OCI-LY1 (cell line): ENCODE measurements around the gene BCORL1.

Experiments
- H2AFZ ChIP-seq: fragments of 200-600 bp; sonication (generic), shearing (Covaris generic); 2 replicates; pipeline ENCODE4 v1.6.0; 2014; ENCODE audit warnings: antibody characterized with exemption, mild to moderate bottlenecking, low read length
- H3F3A ChIP-seq: fragments of 200-600 bp; sonication (generic), shearing (Covaris generic); 2 replicates; pipeline ENCODE4 v1.6.0; 2014; ENCODE audit warnings: mild to moderate bottlenecking, antibody characterized with exemption, low read length, moderate library complexity; ENCODE audit not compliant: insufficient read depth
- H3K27ac ChIP-seq: fragments of 200-600 bp; sonication (generic); 2 replicates; pipeline ENCODE4 v1.5.1; 2014; ENCODE audit warnings: low read length, mixed run types, mild to moderate bottlenecking, low read depth; ENCODE audit not compliant: poor library complexity, severe bottlenecking
- H3K27me3 ChIP-seq: fragments of 200-600 bp; sonication (generic); 2 replicates; pipeline ENCODE4 v1.6.0; 2014; ENCODE audit warnings: antibody characterized with exemption, mild to moderate bottlenecking, low read length, moderate library complexity; ENCODE audit not compliant: insufficient read depth
- H3K36me3 ChIP-seq: fragments of 200-600 bp; sonication (generic); 2 replicates; pipeline ENCODE4 v1.6.1; 2014; ENCODE audit warnings: mild to moderate bottlenecking, antibody characterized with exemption, low read length, moderate library complexity, mixed read lengths; ENCODE audit not compliant: insufficient read depth
- H3K4me1 ChIP-seq: fragments of 200-600 bp; sonication (generic); 2 replicates; pipeline ENCODE4 v1.5.1; 2014; ENCODE audit warnings: mild to moderate bottlenecking, low read length, moderate library complexity; ENCODE audit not compliant: insufficient read depth, severe bottlenecking
- H3K4me2 ChIP-seq: fragments of 200-600 bp; sonication (generic), shearing (Covaris generic); 2 replicates; pipeline ENCODE4 v1.6.1; 2014; ENCODE audit warnings: low read length
- H3K4me3 ChIP-seq: fragments of 200-600 bp; sonication (generic); 2 replicates; pipeline ENCODE4 v1.5.1; 2014; ENCODE audit warnings: low read length, low read depth, mild to moderate bottlenecking, mixed read lengths; ENCODE audit not compliant: poor library complexity, severe bottlenecking
- H3K79me2 ChIP-seq: fragments of 200-600 bp; shearing (Covaris generic); 2 replicates; pipeline ENCODE4 v1.6.1; 2016; ENCODE audit warnings: mixed run types, low read length, mixed read lengths; ENCODE audit not compliant: insufficient read depth
- H3K9ac ChIP-seq: fragments of 200-600 bp; sonication (generic), shearing (Covaris generic); 2 replicates; pipeline ENCODE4 v1.6.1; 2014; ENCODE audit warnings: mild to moderate bottlenecking, low read length, mixed read lengths
- H3K9me2 ChIP-seq: fragments of 200-600 bp; sonication (generic), shearing (Covaris generic); 2 replicates; pipeline ENCODE4 v1.6.1; 2014; ENCODE audit warnings: low read depth, mild to moderate bottlenecking, low read length, mixed read lengths
- H3K9me3 ChIP-seq: fragments of 200-600 bp; shearing (Covaris generic); 2 replicates; pipeline ENCODE4 v1.6.1; 2014; ENCODE audit warnings: low read length, mixed read lengths
- H4K20me1 ChIP-seq: fragments of 200-600 bp; sonication (generic), shearing (Covaris generic); 2 replicates; pipeline ENCODE4 v1.6.0; 2016; ENCODE audit warnings: mild to moderate bottlenecking, low read length; ENCODE audit not compliant: insufficient read depth
- EZH2 ChIP-seq: fragments of 200-600 bp; sonication (generic), shearing (Covaris generic); IDR thresholded peaks from 2 replicates; pipeline ENCODE4 v1.8.0; 2017; ENCODE audit warnings: borderline replicate concordance, mixed run types, mild to moderate bottlenecking, antibody characterized with exemption, low read length, moderate library complexity, mixed read lengths
- TF ChIP-seq, protein P1 (sequence below): fragments of 200-600 bp; sonication (generic), shearing (Covaris generic); IDR thresholded peaks from 2 replicates; pipeline ENCODE4 v1.5.1; 2017; ENCODE audit warnings: mild to moderate bottlenecking, antibody characterized with exemption, low read length, moderate library complexity, mixed read lengths

Gene BCORL1

DNA sequence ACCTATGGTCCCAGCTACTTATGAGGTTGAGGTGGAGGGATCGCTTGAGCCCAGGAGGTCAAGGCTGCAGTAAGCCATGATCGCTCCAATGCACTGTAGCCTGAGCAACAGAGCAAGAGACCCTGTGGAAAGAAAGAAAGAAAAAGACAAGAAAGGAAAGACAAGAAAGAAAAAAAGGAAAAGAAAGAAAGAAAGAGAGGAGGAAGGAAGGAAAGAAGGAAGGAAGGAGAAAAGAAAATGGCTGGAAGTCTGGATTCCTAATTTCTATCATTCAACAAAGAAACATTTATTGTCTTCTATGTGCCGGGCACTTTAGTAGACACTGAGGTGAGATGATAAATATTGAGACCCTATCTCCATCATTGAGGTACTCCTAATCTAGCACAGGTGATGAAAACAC is 26.8 kb upstream of the BCORL1 start:
- Histone ChIP-seq H4K20me1 (no peaks in the 10 kb centered on the region), H3K9me2 (no peaks in the 10 kb centered on the region), H3K9ac (no peak overlapping the region), H3K9me3 (no peaks in the 10 kb centered on the region), H3K4me2 (no peak overlapping the region), H3K27ac (no peak overlapping the region), H2AFZ (no peak overlapping the region), H3K4me1 (peaks cover 32% of the 10 kb centered on the region), H3K79me2 (no peaks in the 10 kb centered on the region), H3F3A (0 out of 2 replicates have a peak, but pooled peaks cover under 1% of the 10 kb centered on the region), H3K4me3 (no peak overlapping the region), H3K36me3 (no peaks in the 10 kb centered on the region), H3K27me3 (no peaks in the 10 kb centered on the region)
- TF ChIP-seq, protein P1, sequence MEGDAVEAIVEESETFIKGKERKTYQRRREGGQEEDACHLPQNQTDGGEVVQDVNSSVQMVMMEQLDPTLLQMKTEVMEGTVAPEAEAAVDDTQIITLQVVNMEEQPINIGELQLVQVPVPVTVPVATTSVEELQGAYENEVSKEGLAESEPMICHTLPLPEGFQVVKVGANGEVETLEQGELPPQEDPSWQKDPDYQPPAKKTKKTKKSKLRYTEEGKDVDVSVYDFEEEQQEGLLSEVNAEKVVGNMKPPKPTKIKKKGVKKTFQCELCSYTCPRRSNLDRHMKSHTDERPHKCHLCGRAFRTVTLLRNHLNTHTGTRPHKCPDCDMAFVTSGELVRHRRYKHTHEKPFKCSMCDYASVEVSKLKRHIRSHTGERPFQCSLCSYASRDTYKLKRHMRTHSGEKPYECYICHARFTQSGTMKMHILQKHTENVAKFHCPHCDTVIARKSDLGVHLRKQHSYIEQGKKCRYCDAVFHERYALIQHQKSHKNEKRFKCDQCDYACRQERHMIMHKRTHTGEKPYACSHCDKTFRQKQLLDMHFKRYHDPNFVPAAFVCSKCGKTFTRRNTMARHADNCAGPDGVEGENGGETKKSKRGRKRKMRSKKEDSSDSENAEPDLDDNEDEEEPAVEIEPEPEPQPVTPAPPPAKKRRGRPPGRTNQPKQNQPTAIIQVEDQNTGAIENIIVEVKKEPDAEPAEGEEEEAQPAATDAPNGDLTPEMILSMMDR = no peak
- TF ChIP-seq EZH2 = no peak

DNA sequence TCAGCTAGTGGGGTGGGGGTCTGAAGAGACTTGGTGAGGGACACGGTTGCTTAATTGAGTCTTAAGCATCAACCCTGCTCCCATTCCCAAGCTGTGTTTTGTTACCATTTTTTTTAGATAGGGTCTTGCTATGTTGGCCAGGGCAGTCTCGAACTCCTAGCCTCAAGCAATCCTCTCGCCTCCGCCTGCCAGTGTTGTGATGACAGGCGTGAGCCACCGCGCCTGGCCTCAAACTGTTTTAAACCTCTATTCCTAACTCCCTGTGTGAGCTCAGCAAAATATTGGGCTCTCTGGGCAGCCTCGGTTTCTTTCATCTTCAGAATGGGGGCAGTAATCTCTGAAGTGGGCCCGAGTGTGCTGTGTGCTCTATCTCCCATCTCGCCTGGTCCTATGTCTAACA is 26.3 kb upstream of the BCORL1 start:
- H3K4me3 ChIP-seq = no peak overlapping the region
- no peaks in the 10 kb centered on the region for H3K9me3 ChIP-seq
- peaks cover 36% of the 10 kb centered on the region for H3K4me1 ChIP-seq
- no peak overlapping the region for H2AFZ ChIP-seq
- H3K36me3 ChIP-seq = no peaks in the 10 kb centered on the region
- H3K79me2 ChIP-seq = no peaks in the 10 kb centered on the region
- no peaks in the 10 kb centered on the region for H4K20me1 ChIP-seq
- no peak for TF ChIP-seq EZH2
- TF ChIP-seq, protein P1 = no peak
- no peak overlapping the region for H3K27ac ChIP-seq
- no peaks in the 10 kb centered on the region for H3K27me3 ChIP-seq
- no peaks in the 10 kb centered on the region for H3K9me2 ChIP-seq
- no peak overlapping the region for H3K9ac ChIP-seq
- peaks cover 4% of the 10 kb centered on the region; the same call in 1 of the 2 replicates for H3F3A ChIP-seq
- no peak overlapping the region for H3K4me2 ChIP-seq

DNA sequence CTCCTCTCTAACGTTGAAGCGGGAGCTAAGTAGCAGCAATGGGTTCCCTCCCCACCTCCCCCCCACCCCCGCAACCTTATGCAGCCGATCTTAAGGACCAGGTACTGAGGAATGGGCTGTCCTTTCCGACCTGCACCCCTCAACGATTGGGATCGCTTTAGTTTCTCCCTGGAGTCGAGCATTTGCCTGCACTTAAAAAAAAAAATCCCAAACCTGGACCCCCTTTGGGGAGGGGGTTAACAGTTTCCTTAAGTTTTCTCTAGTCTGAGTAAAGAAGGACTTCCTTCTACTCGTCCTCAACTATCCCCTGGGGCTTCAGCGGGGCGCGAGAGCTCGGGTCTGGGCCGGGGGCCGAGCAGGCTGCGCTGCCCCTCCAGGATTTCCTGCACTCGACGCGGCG is 25.7 kb upstream of the BCORL1 start:
- Histone ChIP-seq H3K4me1 (peaks cover 41% of the 10 kb centered on the region), H3K36me3 (no peaks in the 10 kb centered on the region), H3F3A (peaks cover 4% of the 10 kb centered on the region; the same call in 1 of the 2 replicates), H2AFZ (no peak overlapping the region), H3K79me2 (no peaks in the 10 kb centered on the region), H3K9me3 (no peaks in the 10 kb centered on the region), H3K27ac (no peak overlapping the region), H3K4me2 (peak overlapping the region; percentile 70), H3K4me3 (peak overlapping the region; percentile 62), H3K27me3 (no peaks in the 10 kb centered on the region), H3K9ac (peak overlapping the region; percentile 29; the same call in 1 of the 2 replicates), H3K9me2 (no peaks in the 10 kb centered on the region), H4K20me1 (no peaks in the 10 kb centered on the region)
- TF ChIP-seq EZH2 = no peak
- TF ChIP-seq, protein P1 = no peak
